GM12874 (cell line): ENCODE measurements around the gene C1orf159.

Experiments used
- TF ChIP-seq, protein P1 (sequence below): IDR thresholded peaks from 2 replicates; pipeline ENCODE4 v1.5.1; 2011; ENCODE audit warnings: low read depth, mild to moderate bottlenecking, control low read depth, low read length, moderate library complexity; ENCODE audit not compliant: insufficient read depth

Gene C1orf159

DNA sequence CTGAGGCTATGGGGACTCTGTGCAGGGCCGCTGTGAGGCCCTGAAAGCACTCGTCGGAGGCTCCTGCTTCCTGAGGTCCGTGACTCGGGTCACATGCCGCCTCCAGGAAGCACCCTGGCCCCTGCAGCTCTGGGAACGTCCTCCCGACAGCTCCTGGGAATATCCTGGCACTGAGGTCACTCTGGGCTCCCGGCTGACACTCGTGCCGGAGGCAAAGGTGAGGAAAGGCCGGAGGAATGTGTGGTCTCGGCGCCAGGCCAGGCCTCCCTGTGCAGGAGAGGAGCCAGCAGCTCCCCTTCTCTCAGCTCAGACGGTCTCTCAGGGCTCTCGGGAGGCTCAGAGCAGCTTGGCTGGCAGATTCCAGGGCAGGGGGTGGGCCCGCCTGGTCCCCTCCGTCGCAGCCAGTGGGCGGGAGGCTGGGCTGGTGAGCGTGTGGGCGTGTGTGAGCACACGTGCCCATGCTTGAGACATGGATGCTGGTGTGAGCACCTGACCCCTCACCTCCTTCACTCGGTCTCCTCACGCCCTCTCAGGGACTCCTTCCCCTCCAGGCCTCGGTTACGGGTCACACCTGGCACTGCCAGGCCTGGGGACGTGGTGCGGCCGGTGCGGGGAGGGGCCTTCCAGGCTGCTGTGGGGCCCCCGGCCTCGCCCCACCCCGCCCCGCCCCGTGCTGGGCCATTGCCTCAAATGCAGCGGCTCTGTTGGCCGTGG lies 36.3 kb downstream of the C1orf159 start:
- TF ChIP-seq, protein P1, sequence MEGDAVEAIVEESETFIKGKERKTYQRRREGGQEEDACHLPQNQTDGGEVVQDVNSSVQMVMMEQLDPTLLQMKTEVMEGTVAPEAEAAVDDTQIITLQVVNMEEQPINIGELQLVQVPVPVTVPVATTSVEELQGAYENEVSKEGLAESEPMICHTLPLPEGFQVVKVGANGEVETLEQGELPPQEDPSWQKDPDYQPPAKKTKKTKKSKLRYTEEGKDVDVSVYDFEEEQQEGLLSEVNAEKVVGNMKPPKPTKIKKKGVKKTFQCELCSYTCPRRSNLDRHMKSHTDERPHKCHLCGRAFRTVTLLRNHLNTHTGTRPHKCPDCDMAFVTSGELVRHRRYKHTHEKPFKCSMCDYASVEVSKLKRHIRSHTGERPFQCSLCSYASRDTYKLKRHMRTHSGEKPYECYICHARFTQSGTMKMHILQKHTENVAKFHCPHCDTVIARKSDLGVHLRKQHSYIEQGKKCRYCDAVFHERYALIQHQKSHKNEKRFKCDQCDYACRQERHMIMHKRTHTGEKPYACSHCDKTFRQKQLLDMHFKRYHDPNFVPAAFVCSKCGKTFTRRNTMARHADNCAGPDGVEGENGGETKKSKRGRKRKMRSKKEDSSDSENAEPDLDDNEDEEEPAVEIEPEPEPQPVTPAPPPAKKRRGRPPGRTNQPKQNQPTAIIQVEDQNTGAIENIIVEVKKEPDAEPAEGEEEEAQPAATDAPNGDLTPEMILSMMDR = no peak

GRCh38 chr1:1075148-1075935 lies 40.5 kb downstream of the C1orf159 start:
- TF ChIP-seq, protein P1 = no peak

DNA sequence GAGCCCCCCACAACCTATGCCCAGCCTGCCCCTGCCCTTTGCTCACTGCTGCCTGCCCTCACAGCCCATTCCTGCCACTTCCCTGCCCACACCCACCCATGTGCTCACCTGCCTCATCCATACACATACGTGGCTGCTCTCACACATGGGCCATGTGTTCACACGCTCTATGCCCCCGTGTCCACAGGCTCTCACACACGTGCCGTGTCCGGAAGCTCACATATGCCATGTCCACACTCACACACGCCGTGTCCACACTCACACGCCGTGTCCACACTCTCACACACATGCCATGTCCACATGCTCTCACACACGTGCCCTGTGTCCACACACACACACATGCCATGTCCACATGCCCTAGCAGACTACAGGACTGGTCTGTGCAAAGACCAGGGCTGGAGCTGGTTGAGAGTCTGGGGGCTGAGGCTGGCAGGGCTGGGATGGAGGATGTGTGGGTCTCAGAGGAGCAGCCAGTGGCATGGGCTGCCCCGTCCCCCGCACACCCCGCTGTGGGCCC lies 41.2 kb downstream of the C1orf159 start:
- TF ChIP-seq, protein P1 = no peak

- TF ChIP-seq, protein P1 = no peak
Observed at GRCh38 chr1:1073743-1074587, 41.9 kb downstream of the C1orf159 start, which contains the start of gene RNF223. TSS of gene RNF223 (minus strand) at chr1:1074306. CDS start at chr1:1072566, 1,740 bp downstream.

GRCh38 chr1:1072849-1073742 lies 42.8 kb downstream of the C1orf159 start:
- TF ChIP-seq, protein P1 = no peak

DNA sequence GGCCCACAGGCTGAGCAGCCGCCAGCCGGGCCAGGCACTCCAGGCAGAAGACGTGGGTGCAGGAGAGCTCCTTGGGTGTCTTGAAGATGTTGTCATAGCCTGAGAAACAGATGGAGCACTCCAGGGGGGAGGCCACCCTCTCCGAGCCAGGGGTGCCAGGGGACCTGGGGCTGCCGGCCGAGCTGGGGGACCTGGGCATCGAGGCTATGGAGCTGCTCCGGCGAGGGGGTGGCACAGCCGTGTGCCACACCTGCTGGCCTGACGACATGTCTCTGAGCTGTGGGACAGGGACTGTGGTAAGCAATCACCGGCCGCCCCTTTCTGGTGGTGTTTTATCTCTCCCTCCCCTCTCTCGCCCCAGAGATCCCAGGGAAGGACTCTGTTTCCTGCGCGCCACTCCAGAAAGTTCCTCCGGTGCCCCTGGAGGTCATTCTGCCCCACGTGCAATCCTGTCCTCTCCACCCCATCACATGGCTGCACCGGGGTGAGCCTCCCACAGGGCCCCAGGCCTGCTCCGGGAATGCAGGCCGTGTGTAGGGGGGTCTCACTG lies 43.5 kb downstream of the C1orf159 start:
- TF ChIP-seq, protein P1 = no peak
